CD4-positive, alpha-beta T cell treated with Interleukin-21 for 1 hour (primary cell): ENCODE measurements around the gene KCNG2.
"Not testable (repeated sequence)": the region's sequence is repeated elsewhere in the genome, so short reads cannot be mapped to it uniquely, and the experiment has no call there.

Experiments
- DNase-seq: peaks from one replicate; pipeline ENCODE4 v3.0.0-alpha.2; 2020

The KCNG2 gene

DNA sequence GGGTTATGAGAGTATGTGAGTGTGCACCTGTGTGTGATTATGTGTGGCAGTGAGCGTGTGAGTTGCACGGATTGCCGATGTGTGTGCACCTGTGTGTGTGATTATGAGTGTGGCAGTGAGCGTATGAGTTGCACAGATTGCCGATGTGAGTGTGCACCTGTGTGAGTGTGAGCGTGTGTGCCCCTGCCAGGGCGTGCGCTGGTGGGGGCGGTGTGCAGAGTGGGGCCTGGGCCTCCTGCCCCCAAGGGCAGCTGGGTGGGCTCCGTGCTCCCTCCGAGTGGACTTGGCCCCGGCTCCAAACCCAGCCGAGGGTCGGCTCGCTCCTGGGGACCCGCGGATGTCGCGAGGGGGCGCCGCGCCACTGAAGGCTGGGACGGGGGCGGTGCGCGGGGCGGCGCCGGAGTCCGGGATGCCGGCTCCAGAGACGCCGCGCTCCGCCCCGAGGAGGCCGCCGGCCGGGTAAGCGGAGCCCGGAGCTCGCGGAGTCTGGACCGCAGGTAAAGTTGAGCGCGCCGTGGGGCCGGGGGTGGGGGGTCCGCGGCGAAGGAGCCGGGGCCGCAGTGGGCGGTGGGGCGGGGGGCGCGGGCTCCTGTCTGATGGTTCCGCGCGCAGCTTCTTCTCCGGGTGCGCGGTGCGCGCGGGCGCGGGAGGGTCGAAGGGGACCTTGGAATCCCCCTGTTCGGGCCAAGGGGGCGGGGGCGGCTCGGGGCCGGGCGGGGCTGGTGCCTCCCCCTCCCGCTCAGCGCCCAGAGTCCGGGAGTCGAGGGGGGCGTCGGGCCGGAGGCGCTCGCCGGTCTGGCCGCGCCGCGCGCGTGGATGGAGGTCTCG lies at the start of gene KCNG2:
Gene KCNG2, plus strand, starts transcription at position 421 of the 828 bp plus-strand sequence. CDS start 65,730 bp downstream, outside the sequence.
- DNase-seq: no peak

DNA sequence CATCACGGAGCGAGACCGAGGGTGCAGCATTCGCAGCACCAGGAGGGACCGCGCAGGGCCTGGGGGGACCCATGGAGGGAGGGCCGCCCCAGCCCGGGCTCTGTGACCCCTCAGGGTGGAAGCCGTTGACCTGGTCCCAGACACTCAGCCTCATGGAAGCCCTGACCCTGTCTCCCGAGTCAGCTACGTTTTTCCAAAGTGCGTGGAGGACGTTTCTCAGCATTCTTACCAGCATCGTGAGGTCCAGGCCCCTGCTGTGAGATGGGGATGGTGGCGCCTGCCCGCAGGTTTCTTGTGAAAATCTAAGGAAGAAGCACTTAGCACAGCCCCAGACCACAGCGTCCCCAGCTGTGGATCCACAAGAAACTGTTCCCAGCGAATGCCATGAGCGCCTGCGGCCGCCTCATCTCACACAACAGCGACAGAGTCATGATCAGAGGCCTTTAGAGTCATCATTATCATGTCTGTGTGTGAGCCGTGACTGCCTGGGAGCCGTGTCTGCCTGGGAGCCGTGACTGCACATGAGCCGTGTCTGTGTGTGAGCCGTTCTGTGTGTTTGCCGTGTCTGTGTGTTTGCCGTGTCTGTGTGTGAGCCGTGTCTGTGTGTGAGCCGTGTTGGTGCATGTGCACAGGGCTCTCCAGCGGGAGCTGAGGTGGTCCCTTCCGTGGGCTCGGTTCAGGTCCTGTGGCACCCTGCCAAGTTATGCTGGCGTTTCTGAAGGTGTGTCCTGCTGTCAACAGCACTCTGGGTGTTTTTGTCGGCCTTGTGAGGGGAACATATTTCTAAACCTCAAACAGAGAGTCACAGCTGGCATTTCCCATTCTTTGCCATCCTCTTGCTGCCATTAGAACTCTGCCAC lies 49.2 kb upstream of the KCNG2 start:
- DNase-seq: no peak

- no peak for DNase-seq
Measured at GRCh38 chr18:79749251-79750191, 48.2 kb upstream of the KCNG2 start.

GRCh38 chr18:79750980-79751571 lies 46.7 kb upstream of the KCNG2 start:
- DNase-seq: no peak

GRCh38 chr18:79751918-79752578 lies 45.7 kb upstream of the KCNG2 start:
- DNase-seq: not testable (repeated sequence)

DNA sequence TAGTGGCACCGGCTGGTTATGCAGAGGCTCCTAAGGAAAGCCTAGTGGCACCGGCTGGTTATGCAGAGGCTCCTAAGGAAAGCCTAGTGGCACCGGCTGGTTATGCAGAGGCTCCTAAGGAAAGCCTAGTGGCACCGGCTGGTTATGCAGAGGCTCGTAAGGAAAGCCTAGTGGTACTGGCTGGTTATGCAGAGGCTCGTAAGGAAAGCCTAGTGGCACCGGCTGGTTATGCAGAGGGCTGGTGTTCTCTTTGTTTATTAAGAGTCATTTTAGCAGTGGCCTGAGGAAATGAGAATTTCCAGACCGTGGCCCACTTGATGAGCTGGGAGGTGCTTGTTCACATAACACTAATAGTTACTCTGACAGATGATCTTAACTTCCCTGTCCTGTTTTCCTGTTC lies 44.8 kb upstream of the KCNG2 start:
- DNase-seq: not testable (repeated sequence)

- no peak for DNase-seq
Measured at GRCh38 chr18:79753391-79753851, 44.3 kb upstream of the KCNG2 start.

DNA sequence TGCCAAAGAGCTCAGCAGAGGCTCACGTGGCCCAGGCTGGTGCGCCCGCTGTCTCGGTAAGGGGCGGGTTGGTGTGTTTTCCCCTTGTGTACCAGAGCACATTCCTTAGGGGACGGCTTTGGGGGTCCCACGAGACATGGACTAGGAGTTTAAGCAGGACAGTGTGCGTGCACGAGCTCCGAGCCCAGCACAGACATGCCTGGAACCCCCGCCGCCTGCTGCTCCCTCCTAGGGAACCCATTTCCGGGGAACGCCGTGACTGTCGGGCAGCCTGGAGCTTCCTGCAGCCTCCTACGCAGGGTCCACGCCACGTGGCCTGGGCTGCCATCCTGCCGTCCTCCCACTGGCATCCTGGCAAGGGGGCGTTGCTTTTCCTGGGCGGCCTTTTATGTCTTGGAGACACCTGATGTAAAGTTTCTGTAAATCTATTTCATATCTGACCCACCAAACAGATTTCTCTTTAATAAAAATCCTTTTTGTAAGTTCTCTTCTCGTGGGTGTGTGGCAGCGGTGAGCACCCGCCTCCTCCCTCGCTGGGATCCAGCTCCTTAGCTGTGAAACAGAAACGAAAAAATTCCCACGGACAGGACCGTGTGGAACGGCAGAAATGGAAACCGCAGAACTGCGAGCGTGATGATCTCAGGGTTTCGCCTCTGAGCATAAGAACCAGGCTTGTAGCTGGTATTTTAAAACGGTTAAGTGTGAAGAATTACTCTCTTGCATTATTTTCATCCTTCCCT lies 43.5 kb upstream of the KCNG2 start:
- no peak for DNase-seq

DNA sequence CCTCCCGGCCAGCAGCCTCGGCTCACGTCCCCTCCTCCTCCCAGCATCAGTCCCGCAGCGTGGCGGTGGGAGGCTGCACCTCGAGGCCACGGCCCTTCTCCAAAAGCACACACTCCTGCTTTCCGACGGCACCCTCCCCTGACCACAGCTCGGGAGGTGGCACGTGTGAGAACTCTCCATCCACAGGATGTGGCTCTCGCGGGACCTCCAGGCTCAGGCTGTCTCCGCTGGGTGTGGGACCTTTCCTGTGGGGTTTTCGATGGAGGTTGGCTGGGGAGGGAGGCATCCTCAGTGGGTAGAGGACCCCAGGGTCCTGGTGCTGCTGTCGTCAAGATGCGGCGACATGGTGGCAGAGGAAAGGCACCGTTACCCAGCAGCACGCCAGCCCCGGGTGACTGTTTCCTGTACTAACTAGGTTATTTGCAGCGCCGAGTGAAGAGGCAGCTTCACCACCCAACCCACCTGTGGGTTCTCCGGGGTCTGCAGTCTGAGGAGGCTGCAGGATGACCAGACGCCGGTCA lies 42.8 kb upstream of the KCNG2 start:
- no peak for DNase-seq

DNA sequence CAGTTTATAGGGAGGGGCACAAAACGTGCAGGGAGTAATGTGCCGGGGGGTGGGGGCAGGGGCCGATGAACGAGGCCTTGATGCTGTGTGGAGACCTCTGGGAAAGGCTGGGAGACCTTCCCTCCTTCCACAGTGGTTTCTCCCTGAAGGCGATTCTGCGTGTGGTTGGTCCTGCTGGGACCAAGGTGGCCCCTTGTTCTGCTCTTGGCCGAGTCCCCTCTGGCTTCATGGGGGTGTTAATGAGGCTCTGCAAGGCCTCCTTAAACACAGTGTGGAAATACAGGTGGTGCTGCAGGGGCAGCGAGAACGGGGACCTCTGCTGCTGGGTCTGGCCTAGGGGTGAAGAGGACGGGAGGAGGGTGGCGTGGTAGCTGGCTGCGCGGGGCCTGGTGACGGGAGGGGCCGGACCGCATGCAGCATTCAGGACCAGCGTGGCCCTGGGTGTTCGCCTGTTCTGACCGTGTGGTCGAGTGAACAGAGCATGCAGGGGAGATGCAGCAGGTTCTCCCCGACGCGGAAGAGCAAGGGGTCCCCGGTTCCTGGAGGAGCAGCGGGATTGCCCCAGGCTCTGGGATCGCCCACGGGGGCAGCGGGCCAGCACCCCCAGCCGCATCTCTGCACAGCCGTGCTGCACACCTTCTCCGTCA lies 42.1 kb upstream of the KCNG2 start:
- DNase-seq: no peak

DNA sequence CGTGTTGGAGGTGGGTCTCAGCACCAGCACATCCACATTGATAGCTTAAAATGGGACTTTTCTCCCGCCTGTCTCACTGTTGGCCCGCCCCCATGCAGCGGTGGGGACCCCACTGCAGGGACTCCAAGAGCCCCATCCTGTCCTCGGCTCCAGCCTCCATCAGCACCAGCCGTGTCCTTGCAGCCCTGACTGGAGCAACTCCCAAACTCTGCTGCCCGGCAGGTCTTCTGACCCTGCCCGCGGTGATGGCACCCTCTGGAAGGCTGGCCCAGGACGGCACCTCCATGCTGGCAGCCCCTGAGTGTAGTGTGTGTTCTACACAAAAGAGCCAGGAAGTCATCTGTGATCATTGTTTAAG lies 41.6 kb upstream of the KCNG2 start:
- DNase-seq: no peak

- DNase-seq: no peak
Measured at GRCh38 chr18:79756826-79757225, 40.9 kb upstream of the KCNG2 start.

GRCh38 chr18:79760348-79760747 lies 37.4 kb upstream of the KCNG2 start:
- no peak for DNase-seq

DNA sequence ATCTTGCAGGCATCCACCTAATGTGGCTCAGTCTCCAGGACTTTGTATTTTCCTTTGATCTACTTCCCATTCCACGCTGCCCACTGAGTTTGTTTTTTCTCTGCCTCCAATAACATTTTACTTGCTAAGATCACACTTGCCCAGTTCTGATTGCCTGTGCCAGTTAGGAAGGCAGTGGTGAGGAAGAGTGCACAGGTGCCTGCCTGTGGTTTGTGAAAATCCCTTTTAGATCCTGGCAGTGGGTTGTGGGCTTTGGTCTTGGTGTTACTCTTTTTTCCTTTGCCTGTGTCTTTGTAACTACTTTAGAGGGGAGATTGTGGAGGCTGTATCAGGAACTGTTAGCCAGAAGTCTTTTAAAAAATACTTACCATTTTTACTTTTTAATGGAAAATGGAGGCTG lies 36.9 kb upstream of the KCNG2 start:
- DNase-seq: no peak

- no peak for DNase-seq
Measured at GRCh38 chr18:79763407-79763806, 34.3 kb upstream of the KCNG2 start.

GRCh38 chr18:79764131-79764530 lies 33.6 kb upstream of the KCNG2 start:
- DNase-seq: no peak

DNA sequence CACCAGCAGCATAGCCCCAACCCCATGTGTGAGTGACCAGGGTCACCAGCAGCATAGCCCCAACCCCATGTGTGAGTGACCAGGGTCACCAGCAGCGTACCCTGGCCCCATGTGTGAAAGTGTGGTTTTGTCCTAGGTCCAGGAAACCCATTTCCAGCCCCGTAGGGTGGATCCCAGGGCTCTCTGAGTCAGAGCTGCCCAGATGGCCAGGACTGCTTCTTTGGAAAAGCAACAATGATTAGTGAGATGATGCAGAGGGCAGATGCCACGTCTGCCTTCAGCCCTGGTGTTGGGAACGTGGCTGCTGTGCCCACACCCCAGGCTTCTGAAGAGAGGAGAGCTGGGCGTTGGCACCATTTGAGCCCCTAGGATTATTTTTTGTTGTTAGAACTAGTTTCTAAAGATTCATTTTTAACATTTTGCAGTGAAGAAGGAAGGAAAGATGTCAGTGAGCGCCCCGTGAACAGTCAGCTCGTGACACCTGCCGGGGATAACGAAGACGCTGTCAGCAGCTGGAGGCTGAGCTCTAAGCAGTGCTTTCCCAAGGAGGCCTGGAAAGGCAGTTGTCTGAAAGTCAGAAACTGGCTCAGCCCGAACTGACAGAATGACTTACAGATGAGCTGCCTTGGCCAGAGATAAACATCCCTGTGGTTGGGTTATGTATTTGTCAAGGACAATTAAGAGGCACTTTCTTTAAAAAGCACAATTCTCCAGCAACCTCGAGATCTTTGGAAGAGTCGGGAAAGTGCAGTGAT lies 32.1 kb upstream of the KCNG2 start:
- DNase-seq: no peak

DNA sequence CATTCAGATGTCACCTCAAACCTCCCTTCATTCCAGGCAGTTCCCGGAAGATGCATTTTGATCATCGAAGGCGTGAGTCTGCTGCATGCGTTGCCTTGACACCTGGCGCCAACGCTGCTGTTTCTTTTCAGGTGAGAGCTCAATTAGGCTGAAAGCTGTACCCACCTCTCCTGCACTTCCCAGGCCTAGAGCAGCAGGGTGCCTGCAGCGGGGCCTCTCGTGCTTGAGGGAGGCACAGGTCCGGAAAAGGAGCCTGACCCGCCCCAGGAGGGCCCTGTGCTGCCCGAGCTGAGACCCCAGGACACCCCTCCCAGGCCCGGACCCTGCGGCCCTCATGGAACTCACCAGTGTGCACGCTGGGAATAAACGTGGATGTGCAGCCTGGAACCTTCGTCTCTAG lies 31.4 kb upstream of the KCNG2 start:
- DNase-seq: no peak

DNA sequence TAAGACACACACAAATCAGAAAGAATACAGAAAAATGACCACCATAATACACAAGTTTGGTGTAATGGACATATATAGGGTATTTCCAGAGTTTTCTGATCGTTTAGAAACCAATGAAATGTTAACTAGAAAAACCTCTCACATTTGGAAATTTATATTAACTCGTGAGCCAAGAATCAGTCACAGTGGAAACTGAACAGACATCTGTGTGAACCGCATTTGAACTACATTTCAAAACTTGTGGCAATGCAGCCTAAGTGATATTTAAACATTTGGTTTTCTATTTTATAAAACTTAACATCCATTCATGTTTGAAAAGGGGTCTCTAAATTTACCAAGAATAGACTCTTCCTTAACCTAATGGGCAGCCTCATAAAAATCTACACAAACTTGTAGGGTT lies 29.0 kb upstream of the KCNG2 start:
- no peak for DNase-seq
